Adipocyte (in vitro differentiated cells): ENCODE measurements around the gene CYLD.
A peak's percentile ranks its signal among the peaks of the same experiment; 100 is the strongest.

Source experiments
- DNase-seq: peaks from one replicate; pipeline ENCODE4 v3.0.0-alpha.2; 2015; ENCODE audit warnings: low read depth
- H3K27me3 ChIP-seq: replicated peaks from 2 replicates; pipeline ENCODE4 v1.7.0; 2013; ENCODE audit warnings: mild to moderate bottlenecking, low read length, moderate library complexity; ENCODE audit not compliant: control insufficient read depth, insufficient read depth
- H3K36me3 ChIP-seq: 2 replicates; pipeline ENCODE4 v1.7.0; 2013; ENCODE audit warnings: low read length, mild to moderate bottlenecking, moderate library complexity; ENCODE audit not compliant: control insufficient read depth, insufficient read depth, severe bottlenecking
- H3K4me1 ChIP-seq: 2 replicates; pipeline ENCODE4 v1.7.0; 2013; ENCODE audit warnings: mild to moderate bottlenecking, low read length, moderate library complexity; ENCODE audit not compliant: control insufficient read depth, insufficient read depth
- H3K4me3 ChIP-seq: 2 replicates; pipeline ENCODE4 v1.7.0; 2013; ENCODE audit warnings: mild to moderate bottlenecking, low read length, moderate library complexity
- H3K9ac ChIP-seq: 2 replicates; pipeline ENCODE4 v1.7.0; 2013; ENCODE audit warnings: mild to moderate bottlenecking, low read length, moderate library complexity
- H3K9me3 ChIP-seq: 2 replicates; pipeline ENCODE4 v1.7.0; 2013; ENCODE audit warnings: mild to moderate bottlenecking, low read length, moderate library complexity; ENCODE audit not compliant: control insufficient read depth

CYLD gene

GRCh38 chr16:50839920-50840729 lies 98.2 kb downstream of the CYLD start:
- no peak for DNase-seq

GRCh38 chr16:50841081-50841886 lies 99.4 kb downstream of the CYLD start:
- Histone ChIP-seq H3K9ac (no peak overlapping the region), H3K27me3 (peaks cover 37% of the 10 kb centered on the region), H3K36me3 (no peaks in the 10 kb centered on the region), H3K4me1 (peaks cover 4% of the 10 kb centered on the region), H3K9me3 (no peaks in the 10 kb centered on the region), H3K4me3 (peak overlapping the region; percentile 67)
- peak; percentile 7 for DNase-seq

More at GRCh38 chr16:50839920-50840729, 98.2 kb downstream of the CYLD start:
- no peaks in the 10 kb centered on the region for H3K9me3 ChIP-seq
- no peak overlapping the region for H3K4me3 ChIP-seq
- no peaks in the 10 kb centered on the region for H3K36me3 ChIP-seq
- H3K27me3 ChIP-seq = peaks cover 43% of the 10 kb centered on the region
- H3K9ac ChIP-seq = no peak overlapping the region
- peaks cover 4% of the 10 kb centered on the region for H3K4me1 ChIP-seq

GRCh38 chr16:50842013-50842505 lies 100.2 kb downstream of the CYLD start:
- no peaks in the 10 kb centered on the region for H3K9me3 ChIP-seq
- no peak overlapping the region for H3K9ac ChIP-seq
- no peak overlapping the region for H3K4me3 ChIP-seq
- H3K36me3 ChIP-seq = no peaks in the 10 kb centered on the region
- H3K27me3 ChIP-seq = peaks cover 40% of the 10 kb centered on the region
- H3K4me1 ChIP-seq = peaks cover 4% of the 10 kb centered on the region
- DNase-seq = no peak

GRCh38 chr16:50842589-50842988 lies 100.7 kb downstream of the CYLD start:
- DNase-seq = no peak
- no peak overlapping the region for H3K4me3 ChIP-seq

GRCh38 chr16:50844840-50845239 lies 103.0 kb downstream of the CYLD start:
- Histone ChIP-seq H3K4me1 (peaks cover 4% of the 10 kb centered on the region), H3K36me3 (no peaks in the 10 kb centered on the region), H3K9ac (no peak overlapping the region), H3K27me3 (peaks cover 42% of the 10 kb centered on the region), H3K9me3 (no peaks in the 10 kb centered on the region), H3K4me3 (no peak overlapping the region)
- DNase-seq = no peak

More at GRCh38 chr16:50842589-50842988, 100.7 kb downstream of the CYLD start:
- no peak overlapping the region for H3K9ac ChIP-seq
- H3K27me3 ChIP-seq = peaks cover 40% of the 10 kb centered on the region
- no peaks in the 10 kb centered on the region for H3K9me3 ChIP-seq
- H3K4me1 ChIP-seq = peaks cover 4% of the 10 kb centered on the region
- no peaks in the 10 kb centered on the region for H3K36me3 ChIP-seq

- no peaks in the 10 kb centered on the region for H3K9me3 ChIP-seq
- H3K4me3 ChIP-seq = no peak overlapping the region
- no peak overlapping the region for H3K9ac ChIP-seq
- H3K4me1 ChIP-seq = peaks cover 4% of the 10 kb centered on the region
- H3K36me3 ChIP-seq = no peaks in the 10 kb centered on the region
- no peak for DNase-seq
- peaks cover 38% of the 10 kb centered on the region for H3K27me3 ChIP-seq
These were observed 103.4 kb downstream of the CYLD start for GRCh38 chr16:50845296-50845695.

- no peak for DNase-seq
- no peak overlapping the region for H3K9ac ChIP-seq
- no peaks in the 10 kb centered on the region for H3K9me3 ChIP-seq
- H3K4me3 ChIP-seq = no peak overlapping the region
- H3K4me1 ChIP-seq = peaks cover 4% of the 10 kb centered on the region
- H3K27me3 ChIP-seq = peaks cover 26% of the 10 kb centered on the region
- no peaks in the 10 kb centered on the region for H3K36me3 ChIP-seq
These were observed 104.6 kb downstream of the CYLD start for GRCh38 chr16:50846511-50846910.

- no peaks in the 10 kb centered on the region for H3K36me3 ChIP-seq
- no peak for DNase-seq
- peaks cover 20% of the 10 kb centered on the region for H3K27me3 ChIP-seq
- no peak overlapping the region for H3K9ac ChIP-seq
- no peaks in the 10 kb centered on the region for H3K9me3 ChIP-seq
- no peak overlapping the region for H3K4me3 ChIP-seq
- H3K4me1 ChIP-seq = peaks cover 4% of the 10 kb centered on the region
These were observed 105.3 kb downstream of the CYLD start for GRCh38 chr16:50847166-50847565.

- Histone ChIP-seq H3K4me3 (no peak overlapping the region), H3K9me3 (no peaks in the 10 kb centered on the region), H3K27me3 (peaks cover 12% of the 10 kb centered on the region), H3K4me1 (peaks cover 4% of the 10 kb centered on the region), H3K36me3 (no peaks in the 10 kb centered on the region), H3K9ac (no peak overlapping the region)
- DNase-seq = no peak
These were observed 107.0 kb downstream of the CYLD start for GRCh38 chr16:50848755-50849514.
